Activated CD8-positive, alpha-beta memory T cell treated with anti-CD3 and anti-CD28 coated beads for 1 hour (primary cell): ENCODE data around the gene CAMK2B.

Experiments used
- DNase-seq, 2 donors: peaks; one replicate each; pipeline ENCODE4 v3.0.0-alpha.2; 2020; ENCODE audit warnings: low read depth in 1 of 2; ENCODE audit errors: extremely low read depth in 1 of 2

The CAMK2B gene

DNA sequence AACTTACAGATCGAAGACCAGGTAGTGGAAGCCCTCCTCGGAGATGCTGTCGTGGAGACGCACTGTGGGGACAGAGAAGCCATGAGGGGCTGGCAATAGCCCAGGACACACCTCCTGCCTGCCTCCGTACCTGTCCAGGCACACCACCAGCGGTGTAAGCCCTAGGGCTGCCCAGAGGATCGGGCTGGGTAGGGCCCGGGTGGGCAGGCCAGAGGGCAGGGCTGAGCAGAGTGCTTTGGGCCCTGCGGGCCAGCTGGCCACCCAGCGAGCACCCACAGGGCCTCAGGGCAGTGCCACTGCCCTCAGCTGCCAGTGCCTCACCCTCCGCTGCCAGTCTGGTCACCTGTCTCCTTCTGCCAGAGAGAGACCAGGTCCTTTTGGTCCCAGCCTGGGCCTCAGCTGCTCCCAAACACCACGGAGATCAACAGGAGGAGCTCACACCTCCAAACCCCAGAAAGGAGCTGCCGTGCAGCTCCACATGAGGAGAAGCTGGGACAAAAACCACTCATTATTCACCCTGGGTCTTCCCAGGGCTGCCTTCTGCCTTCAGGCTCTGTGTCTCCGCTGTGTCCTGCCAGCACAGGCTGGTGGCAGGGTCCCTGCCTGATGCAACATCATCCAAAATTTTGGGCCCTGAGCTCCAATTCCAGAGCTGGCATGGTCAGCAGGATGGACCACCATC, 66.4 kb downstream of the CAMK2B start:
- no peak for DNase-seq

DNA sequence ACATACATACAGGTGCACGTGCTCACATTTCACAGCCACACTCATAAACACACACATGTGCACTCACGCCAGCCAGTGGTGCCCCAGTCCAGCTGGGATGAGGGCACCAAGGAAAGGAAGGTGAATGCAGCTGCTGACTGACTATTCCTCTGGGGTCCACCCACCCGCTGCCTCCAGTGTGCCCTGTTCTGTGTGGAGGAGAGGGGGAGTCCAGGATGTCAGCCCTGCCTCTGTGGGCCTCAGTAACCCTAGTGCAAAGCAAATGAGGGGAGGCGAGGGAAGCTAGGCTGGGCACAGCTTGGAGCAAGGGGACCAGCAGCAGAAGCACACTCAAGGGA, 67.0 kb downstream of the CAMK2B start:
- DNase-seq = no peak

DNA sequence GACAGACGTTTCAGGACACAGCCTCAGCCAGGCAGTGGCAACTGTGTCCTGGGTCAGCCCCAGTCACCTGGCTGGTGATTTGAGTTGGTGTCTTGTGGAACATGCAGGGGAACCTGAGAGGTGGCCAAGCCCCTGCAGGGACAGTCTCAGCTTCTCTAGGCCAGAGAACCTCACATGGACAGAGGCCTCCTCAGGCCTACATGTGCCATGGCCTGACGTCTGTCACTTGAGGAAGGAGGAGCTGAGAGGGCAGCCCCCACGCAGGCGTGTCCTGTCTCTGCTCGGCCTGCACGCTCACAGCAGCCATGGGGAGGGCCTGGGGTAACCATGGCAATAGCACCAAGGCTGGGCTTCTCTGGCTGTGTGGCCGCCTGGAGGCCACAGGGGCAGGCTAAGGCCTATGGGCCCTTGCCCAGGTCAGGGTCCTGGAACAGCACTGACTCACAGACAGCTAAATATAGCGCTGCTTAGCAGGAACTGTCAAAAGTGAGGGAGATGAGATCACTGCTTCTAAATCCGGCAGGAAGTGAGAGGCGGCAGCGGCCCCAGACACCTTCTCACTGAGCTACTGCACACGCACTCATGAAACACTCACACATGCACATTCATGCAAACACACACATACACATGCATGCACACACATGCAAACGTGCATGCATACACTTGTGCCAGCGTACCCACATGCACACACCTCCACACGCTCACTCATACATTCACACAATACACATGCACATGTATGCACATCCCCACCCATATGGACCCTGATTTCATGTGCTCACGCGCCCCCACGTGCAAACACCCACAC, 67.6 kb downstream of the CAMK2B start:
- peak in 1 of 2 donors; percentile 23 for DNase-seq

DNA sequence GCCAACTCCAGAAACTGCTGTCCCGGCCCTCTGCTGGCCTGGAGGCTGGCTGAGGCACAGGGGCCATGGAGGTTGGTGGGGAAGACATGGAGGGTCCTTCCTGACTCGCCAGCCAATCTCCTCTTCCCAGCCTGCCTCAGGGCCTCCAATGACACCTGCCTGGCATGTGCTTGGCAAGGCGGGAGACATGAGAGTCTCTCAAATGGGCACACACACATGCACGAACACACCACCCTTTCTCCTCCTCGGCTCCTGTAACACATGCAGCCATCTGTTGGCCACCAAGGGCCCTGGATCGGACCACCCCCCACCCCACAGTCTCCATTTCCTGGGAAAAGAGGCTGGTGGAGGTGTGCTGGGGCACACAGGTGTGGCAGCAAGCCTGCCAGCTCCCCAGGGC, 68.2 kb downstream of the CAMK2B start:
- no peak for DNase-seq

DNA sequence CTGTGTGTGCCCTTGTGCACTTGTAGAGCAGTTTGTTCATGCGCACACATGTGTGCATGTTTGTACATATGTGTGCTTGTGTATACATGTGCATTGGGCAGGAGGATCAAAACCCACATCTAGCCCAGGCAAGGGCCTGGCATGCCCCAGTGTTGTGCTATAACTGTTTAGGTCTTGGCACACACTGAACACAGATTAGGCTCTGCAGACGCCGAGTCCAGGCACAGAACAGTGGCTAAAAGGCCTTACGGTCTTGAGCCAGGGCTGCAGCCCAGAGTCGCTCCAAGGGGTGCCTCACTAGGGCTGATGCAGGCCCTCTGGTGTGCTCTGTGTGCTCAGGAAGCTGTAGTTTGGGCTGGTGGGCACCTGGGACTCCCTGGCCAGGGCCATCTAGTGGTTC, 68.9 kb downstream of the CAMK2B start:
- no peak for DNase-seq

DNA sequence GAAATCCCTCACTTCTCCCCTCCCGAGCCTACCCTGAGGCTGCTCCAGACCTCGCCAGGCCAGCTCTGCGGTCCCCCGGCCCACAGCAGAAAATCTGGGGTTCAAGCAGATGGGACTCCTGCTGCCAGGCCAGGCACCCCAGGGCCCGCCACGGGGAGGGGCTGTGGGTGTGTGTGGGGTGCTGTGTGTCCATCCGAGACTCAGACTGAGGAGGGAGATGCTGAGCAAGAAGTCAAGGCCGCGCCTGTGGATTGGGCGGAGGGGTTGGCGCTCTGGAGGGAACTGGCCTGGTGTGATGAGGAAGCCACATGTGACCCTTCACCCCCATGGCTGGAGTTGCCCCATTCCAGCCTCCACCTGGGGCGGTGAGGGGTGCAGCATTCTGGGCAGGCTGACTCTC, 73.5 kb downstream of the CAMK2B start:
- no peak for DNase-seq

DNA sequence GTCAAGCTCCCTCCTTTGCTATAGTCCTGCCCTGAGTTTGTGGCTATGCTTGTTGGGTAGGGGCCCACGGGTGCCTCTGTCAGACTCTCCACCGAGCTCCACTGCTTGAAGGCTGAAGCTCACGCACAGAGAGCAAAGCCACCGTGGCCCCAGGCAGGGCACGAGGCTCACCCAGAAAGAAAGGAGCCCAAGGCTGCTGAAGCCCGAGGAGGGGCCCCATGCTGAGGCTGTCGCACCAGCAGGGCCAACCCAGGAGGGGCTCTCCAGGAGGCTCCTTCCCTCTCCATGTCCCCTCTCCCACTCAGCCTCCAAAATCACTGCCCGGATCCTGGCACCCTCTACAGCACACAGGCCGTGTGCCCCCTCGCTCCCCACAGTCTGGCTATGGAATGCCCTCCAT, 74.1 kb downstream of the CAMK2B start:
- no peak for DNase-seq

DNA sequence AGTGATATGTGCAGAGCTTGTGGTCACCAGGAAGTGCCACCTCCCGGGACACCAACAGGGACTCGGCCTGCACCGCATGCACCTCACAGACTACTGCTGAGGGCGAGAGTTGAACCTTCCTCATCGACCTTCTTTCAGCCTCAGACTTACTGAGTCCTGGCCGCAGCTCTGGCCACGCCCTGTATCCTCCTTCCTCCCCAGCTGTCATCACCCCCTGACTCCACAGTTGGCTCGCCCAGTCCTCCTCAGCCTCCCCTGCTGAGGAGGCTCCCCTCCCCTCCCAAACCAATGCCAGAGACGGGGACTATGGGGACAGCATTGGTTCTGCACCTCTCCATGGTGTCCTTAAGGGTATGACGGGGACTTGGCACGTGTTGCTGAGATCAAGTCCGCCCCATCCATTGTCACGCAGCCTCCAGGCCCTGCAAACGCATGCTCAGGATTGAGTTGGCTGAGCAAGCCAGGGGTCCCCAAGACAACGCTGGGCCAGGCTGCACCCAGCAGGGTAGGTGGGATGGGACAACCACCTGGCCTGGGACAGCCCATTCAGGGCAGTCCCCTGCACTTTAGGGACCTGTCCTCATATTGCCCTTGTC, 75.7 kb downstream of the CAMK2B start:
- DNase-seq = no peak

DNA sequence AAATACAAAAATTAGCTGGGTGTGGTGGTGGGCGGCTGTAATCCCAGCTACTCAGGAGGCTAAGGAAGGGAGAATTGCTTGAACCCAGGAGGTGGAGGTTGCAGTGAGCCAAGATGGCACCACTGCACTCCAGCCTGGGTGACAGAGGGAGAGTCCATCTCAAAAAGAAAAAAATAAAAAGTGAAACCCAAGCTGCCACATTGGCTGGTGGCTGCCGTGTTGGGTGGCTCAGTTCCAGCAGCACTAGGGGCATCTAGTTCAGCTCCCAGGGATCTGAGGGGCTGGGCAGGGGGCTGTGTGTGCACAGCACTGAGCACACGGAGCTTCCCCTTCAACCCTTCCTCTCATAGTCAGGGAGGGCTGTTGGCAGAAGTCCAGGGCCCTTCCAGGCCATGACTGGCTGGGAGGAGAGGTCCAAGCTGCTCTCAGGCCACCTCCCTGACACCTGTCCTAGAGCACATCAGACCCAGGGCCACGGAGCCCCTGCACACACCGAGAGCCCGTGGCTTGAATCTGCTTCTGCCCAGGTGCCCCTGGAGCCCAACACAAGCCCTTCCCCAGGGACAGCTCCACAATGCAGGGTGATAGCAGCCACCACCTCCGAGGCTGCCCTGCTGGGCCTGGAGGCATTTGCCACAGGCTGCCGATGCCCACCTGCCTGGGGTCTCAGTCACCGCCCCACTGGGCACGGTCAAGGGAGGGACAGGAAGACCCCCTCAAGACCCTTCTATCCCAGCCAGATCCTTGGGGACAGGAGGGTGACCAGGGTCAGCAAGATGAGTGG, 77.3 kb downstream of the CAMK2B start:
- no peak for DNase-seq

DNA sequence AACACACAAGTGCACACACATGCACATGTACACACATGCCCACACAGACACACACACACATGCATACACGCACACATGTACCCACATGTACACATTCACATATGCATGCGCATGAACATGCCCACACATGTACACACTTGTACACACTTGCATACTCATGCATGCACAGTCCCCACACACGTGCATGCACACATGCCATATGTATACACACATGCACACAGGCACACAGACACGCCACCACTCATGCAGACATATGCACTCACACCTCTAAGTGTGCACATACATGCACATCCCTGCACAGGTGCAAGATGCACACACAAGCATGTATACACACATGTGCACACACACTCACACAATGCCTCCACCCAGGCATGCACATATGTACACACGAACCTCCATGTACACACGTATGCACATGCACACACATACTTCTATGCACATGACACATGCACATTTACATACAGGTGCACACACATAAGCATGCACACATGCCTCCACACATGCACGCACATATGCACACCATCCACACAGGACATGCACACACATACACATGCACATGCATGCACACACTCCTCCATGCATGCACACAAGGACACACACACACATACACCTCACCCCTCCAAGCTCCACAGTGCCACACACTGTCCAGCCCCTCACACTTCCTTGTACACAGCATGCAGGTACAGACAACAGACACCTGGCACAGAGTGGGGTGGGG, 78.8 kb downstream of the CAMK2B start:
- DNase-seq = no peak

DNA sequence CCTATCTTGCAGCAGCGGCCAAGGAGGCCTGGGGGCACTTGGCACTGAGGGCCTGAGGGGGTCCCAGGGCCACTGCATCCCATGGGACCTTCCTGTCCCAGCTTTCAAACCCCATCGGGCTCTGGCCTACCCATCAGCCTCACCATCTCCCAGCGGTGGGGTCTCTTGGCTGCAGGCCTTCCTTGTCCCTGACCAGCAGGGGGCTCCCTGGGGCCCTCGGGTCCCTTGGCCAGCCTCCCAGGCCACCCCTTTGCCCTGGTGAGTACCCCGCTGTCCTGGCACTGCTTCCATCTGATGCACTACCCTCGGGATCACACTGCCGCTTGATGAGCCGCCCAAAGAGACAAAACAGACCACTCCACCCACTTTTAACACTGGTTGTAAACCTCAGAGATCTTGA, 81.1 kb downstream of the CAMK2B start:
- no peak for DNase-seq

DNA sequence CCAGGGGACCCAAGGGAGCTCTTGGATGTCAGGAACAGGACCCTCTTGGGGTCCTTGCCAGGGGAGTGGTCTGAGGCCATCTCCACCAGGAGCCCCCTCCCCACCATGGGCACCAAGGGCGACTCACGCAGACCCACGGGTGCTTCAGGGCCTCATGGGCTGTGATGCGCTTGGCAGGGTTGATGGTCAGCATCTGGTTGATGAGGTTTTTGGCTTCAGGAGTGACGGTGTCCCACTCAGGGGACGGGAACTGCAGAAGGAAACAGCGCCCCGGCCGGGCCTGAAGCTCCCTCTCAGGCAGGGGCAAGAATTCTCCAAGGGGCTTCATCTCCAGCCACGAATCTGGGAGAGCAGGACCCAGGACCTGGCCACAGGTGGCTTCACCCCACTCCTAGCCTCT, 83.3 kb downstream of the CAMK2B start:
- no peak for DNase-seq

DNA sequence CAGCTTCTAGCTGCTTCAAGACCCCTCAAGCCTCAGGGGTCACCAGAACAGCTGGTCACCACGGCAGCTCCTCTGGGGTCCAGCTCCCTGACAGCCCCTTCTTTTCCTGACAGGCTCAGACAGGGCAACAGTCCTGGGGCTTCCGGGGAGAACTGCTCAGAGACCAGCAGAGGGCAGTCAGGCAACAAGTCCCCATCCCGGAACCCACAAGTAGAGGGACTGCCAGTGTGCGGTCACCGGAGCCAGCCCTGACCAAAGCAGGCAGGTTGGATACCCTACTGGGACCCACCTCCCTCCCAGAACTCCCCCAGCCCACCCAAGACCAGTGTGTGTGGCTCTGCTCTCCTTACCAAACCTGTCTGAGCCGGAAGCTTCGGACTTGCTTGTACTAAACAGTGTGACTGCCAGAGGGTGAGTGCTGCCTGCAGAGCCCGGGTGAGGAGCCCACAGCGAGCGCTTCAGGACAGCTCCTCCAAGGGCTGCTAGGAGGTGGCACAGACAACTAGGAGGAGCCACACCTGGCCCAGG, 84.3 kb downstream of the CAMK2B start:
- peak; percentile 23 to 30 for DNase-seq

DNA sequence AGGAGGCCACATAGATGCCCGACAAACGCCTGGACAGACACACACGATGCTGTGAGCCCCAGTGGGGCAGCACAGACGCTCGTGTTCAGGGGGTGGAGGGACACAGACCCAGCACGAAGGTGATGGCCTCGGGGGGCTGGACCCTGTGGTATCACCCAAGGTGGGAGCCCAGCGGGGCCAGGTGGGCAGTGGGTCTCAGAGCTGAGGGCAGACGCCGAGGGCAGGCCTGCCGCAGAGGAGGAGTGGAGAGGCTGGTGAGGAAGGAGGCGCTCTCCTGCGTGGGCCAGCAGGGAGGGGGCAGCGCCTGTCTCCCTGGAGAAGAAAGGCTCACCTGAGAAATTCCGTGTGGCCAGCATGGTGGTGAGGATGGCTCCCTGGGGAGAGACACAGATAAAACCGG, 85.0 kb downstream of the CAMK2B start:
- no peak for DNase-seq

DNA sequence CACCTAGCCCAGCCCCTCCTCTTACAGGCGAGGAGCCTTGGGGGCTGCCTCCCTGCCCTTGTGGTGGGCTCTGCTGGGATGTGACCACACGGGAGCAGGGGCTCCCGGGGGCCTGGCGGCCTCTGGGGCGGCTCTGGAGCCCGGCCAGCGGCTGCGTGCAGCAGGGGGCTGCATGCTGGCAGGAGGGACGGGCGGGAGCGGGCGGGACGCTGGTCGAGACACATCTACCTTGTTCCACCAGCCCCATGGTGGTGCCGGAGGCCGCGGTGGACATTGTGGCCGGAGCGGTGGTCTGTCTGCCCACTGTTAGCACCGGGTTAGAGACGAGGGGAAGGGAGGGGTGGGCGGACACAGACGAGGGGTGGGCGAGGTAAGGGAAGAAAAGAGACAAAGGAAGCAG, 86.0 kb downstream of the CAMK2B start:
- no peak for DNase-seq

DNA sequence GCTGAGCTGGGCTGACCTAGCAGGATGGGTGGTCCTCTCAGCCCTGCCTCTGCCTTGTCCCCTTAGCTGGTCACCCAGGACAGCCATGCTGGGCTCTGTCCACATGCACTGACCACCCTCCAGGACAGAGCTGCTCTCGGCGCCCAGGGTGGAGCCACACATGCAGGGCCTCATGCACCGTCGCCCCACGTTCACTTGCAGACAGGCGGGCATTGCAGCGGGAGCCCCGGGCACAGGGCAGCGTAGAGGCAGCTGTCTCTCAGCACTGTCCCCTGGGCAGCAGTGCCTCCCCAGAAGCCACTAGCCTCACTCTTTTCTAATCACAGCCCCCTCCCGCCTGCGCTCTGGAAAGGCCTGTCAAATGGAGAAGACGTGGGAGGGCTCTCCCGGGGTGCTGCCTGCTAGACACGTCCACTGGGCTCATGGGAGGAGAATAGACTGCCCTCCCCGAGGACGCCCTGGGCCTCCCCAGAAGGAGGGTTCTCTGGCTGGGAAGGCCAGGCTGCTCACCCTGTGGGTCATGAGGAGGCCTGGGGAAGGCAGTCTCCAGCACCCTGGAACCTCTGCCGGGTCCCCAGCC, 87.2 kb downstream of the CAMK2B start:
- DNase-seq = no peak

DNA sequence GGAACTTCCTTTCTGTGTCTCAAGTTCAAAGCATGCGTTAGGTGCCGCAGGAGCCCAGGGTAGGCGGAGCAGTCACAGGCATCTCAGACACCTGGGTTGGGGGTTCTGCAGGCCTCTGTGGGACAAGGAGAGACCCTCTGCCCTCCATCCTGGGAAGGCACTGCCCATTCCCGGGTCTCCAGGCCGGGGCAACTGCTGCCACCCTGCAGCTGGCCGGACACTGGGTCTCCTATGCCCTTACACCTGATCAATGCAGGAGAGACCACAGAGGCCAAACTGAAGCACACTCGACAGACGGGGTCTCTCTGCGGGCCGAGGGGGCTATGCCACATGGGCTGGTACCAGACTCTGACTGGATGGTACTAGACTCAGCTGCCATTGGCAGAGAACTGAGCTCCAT, 87.7 kb downstream of the CAMK2B start:
- DNase-seq = no peak

DNA sequence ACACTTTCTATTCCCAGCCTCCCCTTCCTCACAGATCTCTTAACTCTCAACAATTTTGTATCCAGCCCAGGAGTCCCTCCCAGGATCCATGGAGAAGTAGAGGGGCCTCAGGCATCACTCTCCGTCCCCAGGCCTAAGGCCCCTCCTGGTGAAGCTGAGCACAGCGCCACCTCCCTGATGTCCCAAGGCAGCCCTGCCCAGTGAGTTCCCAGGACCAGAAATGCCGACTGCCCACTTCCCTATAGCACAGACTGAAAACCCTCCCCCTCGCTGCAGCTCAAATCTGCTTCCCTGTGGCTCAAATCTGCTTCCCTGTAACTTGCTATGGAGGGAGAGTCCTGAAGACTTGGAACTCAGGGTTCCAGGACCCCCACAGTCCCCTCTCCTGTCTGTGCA, 89.1 kb downstream of the CAMK2B start:
- DNase-seq = no peak

DNA sequence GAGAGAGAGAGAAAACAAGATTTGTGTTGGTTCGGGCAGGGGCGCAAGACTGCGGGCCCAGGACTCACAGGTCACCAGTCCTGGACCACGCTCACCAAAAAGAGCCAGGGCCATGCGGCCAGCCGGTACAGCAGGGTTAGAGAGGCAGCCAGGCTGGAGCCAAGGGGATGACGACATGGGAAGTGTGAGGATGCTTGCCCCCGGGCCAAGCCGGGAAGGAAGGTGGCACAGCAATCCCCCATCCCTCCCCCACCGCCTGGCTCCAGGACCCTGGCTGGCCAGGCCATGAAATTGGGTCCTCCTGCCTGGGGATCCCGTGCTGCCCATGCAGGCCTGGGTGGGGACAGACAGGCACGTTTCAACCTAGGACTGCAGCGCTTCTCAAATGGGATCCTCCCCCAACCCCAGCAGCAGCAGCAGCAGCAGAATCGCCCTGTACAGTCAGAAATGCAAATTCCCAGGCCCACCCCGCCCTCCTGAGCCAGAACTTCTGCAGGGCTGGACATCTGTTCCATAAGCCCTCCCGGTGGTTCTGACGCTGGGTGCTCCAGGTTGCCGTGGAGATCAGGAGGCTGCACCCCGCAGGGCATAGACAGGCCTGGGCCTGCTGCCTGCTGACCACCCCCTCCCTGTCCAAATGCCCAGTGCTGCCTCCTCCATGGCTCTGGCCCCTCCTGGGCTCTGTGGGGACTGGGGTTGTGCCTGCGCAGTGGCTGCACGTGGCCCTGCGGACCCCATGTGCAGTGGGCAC, 89.6 kb downstream of the CAMK2B start:
- no peak for DNase-seq

DNA sequence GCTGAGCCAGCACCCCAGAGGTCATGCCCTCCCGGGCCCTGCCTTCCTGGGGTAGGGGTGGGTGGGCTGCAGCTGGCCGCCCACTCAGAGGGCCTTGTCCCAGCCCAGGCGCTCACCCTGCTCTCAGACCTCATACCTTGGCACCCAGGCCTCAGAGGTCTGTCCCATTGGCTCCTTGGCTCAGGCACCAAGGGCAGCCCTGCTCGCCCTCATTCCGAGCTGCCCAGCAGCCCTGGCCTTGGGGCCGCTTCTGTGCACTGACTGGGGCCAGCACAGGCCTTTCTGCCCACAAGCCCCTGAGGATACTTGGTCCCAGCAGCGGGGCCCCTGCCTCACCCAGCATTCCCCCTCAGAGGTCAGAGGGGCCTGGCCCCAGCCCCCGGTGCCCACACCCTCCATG, 90.3 kb downstream of the CAMK2B start:
- no peak for DNase-seq
